ENCODE data around the gene DGCR6L. TPM values are rescaled to one million over a fixed set of nuclear protein-coding genes. Genes with fewer than 3 reads are reported as not detected.
"Not testable (repeated sequence)": the region's sequence is repeated elsewhere in the genome, so short reads cannot be mapped to it uniquely, and the experiment has no call there.

The DGCR6L gene
- total RNA-seq: 41.6 and 47.6 TPM in 2 replicates

DNA sequence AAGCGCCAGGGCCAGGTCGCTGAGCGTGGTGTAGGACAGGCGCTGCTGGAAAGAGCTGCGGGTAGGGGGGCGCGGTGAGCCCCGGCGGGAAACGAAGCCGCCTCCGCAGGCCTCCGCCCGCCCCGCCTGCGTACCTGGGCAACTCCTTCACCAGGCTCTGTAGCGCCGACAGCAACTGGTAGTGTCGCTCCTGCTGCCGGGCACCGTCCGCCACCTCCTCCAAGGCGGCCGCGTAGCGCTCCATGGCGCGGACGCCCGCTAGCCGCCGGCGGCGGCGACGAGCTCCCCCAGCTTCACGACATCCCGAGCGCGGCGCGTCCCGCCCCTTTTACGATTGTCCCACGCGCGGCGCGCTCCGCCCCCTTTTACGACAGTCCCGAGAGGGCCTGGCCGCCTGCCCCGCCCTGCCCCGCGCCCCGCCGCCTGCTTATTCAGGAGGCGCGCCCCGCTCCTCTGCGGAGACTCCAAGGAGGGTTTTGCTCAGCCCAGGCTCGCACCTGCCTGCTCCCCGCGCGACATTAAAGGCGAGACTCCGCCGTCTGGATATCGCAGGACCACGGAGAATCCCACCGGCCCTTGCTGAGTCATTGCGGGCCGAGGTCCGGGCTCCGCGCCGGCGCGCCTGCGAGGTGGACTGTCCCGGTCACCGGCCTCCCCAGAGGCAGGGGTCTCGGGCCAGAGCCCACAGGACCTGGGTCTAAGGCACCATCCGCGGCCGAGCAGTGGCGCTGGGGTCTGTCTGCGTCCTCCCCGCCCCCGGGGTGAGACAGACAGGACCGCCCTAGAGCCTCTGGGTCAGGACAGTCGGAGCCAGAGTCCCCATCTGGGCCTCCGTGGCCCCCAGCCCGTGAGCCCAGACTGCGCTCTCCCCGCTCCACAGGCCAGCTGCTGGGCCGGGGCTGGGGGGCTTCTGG lies at the start of gene DGCR6L:
Gene DGCR6L, minus strand, starts transcription at position 316 of the 914 bp plus-strand sequence. Its CDS starts 72 bp downstream, at position 244.
- DNase-seq (ENCODE audit: low read depth in 2 of 2): peak; percentile 95 to 97

DNA sequence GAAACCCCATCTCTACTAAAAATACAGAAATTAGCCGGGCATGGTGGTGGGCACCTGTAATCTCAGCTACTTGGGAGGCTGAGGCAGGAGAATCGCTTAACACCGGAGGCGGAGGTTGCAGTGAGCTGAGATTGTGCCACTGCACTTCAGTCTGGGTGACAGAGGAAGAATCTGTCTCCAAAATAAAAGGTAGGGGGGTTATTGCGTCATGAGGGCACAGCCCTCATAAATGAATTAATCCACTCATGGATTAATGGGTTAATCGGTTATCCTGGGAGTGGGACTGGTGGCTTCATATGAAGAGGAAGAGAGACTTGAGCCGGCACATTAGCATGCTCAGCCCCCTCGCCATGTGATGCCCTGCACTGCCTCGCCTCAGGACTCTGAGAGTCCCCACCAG lies 49.0 kb upstream of the DGCR6L start:
- not testable (repeated sequence) for DNase-seq (ENCODE audit: low read depth in 2 of 2)

DNA sequence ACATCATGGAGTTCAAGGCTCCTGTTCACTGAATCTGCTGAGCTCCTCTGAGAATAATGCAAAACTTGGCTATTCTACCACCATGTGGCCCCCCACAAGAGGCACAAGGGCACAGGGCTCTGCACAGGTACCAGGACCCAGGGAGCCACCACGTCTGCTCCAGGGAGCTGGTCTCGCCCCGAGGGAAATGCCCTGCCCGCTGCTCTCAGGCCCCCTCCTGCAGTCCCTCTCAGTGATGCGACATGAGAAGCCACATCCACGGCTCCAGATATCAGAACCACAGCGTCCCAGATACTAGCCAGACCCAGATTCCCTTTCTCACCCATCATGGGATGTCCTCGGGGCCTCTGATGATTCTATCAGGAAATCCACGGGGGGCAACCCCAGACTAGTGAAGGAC lies 47.0 kb upstream of the DGCR6L start:
- not testable (repeated sequence) for DNase-seq (ENCODE audit: low read depth in 2 of 2)

DNA sequence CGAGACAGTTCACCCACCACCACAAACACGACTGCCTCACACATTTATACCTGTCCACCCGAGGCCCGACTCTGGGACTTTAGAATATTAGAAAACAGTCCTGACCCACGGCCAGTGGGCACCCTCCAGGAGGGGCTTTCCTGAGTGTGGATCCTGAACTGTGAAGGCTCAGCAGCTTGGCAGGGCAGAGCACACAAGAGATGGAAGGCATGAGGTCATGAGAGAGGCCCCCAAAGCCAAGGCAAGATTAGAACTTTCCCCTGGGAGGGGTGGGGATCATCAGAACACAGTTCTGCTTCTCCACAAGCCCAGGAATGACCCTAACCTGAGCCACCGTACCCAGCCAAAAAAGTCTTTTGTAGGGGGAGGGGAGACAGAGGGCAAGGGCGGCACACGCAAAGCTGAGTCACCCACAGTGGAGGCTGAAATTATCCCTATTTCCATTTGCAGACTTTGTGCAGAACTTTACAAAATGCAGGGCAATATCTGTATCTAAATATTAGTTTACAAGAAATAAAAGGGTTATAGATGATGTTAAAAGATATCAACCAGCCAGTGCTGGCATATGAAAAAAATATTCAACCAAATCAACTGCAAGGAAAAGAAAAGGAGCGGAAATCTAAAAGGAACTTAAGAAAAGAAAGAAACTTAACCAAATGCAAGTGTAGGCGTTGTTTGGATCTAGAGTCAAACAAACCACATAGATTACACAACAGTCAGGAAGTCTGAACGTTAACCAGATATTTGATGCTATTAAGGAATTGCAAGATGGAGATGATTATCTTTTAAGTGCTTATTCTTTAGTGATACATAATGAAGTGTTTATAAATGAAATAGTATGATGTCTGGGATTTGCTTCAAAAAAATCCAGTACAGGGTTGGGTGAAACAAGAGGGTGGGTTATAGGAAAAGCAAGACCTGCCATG lies 44.7 kb upstream of the DGCR6L start:
- not testable (repeated sequence) for DNase-seq (ENCODE audit: low read depth in 2 of 2)

DNA sequence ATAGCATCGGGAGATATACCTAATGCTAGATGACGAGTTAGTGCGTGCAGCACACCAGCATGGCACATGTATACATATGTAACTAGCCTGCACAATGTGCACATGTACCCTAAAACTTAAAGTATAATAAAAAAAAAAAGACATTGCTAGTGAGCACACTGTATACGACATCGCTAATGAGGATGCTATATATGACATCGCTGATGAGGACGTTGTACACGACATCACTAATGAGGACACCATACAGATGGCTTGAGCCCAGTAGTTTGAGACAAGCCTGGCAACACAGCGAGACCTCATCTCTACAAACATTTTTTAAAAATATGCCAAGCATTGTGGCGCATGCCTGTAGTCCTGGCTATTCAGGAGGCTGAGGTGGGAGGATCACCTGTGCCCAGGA lies 42.5 kb upstream of the DGCR6L start:
- not testable (repeated sequence) for DNase-seq (ENCODE audit: low read depth in 2 of 2)

DNA sequence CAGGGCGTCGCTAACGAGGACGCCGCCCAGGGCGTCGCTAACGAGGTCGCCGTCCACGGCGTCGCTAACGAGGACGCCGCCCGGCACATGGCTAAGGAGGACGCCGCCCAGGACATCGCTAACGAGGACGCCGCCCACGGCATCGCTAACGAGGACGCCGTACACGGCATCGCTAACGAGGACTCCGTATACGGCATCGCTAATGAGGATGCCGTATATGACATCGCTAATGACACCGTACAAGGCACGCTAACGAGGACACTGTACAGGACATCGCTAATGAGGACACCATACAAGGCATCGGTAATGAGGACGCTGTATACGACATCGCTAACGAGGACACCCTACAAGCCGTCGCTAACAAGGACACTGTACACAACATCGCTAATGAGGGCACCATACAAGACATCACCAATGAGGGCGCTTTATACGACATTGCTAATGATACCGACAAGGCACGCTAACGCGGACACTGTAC lies 41.9 kb upstream of the DGCR6L start:
- DNase-seq (ENCODE audit: low read depth in 2 of 2): not testable (repeated sequence)

DNA sequence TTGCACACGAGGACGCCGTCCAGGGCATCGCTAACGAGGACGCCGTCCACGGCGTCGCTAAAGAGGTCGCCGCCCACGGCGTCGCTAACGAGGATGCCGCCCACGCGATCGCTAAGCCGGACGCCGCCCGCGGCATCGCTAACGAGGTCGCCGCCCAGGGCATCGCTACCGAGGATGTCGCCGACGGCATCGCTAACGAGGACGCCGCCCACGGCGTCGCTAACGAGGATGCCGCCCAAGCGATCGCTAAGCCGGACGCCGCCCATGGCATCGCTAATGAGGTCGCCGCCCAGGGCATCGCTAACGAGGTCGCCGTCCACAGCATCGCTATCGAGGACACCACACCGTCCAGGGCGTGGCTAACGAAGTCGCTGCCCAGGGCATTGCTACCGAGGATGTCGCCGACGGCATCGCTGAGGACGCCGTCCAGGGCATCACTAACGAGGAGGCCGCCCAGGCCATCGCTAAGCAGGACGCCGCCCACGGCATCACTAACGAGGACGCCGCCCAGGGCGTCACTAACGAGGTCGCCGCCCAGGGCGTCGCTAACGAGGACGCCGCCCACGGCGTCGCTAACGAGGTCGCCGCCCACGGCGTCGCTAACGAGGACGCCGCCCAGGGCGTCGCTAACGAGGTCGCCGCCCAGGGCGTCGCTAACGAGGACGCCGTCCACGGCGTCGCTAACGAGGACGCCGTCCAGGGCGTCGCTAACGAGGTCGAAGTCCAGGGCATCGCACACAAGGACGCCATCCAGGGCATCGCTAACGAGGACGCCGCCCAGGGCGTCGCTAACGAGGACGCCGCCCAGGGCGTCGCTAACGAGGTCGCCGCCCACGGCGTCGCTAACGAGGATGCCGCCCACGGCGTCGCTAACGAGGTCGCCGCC lies 41.2 kb upstream of the DGCR6L start:
- DNase-seq (ENCODE audit: low read depth in 2 of 2): not testable (repeated sequence)

DNA sequence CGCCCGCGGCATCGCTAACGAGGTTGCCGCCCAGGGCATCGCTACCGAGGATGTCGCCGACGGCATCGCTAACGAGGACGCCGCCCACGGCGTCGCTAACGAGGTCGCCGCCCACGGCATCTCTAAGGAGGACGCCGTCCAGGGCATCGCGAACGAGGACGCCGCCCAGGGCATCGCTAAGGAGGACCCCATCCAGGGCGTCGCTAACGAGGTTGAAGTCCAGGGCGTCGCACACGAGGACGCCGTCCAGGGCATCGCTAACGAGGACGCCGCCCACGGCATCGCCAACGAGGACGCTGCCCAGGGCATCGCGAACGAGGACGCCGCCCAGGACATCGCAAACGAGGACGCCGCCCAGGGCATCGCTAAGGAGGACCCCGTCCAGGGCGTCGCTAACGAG lies 40.4 kb upstream of the DGCR6L start:
- DNase-seq (ENCODE audit: low read depth in 2 of 2): not testable (repeated sequence)

DNA sequence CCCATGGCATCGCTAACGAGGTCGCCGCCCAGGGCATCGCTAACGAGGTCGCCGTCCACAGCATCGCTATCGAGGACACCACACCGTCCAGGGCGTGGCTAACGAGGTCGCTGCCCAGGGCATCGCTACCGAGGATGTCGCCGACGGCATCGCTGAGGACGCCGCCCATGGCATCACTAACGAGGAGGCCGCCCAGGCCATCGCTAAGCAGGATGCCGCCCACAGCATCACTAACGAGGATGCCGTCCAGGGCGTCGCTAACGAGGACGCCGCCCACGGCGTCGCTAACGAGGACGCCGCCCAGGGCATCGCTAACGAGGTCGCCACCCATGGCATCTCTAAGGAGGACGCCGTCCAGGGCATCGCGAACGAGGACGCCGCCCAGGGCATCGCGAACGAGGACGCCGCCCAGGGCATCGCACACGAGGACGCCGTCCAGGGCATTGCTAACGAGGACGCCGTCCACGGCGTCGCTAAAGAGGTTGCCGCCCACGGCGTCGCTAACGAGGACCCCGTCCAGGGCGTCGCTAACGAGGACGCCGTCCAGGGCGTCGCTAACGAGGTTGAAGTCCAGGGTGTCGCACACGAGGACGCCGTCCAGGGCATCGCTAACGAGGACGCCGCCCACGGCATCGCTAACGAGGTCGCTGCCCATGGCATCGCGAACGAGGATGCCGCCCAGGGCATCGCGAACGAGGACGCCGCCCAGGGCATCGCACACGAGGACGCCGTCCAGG lies 38.8 kb upstream of the DGCR6L start:
- not testable (repeated sequence) for DNase-seq (ENCODE audit: low read depth in 2 of 2)

DNA sequence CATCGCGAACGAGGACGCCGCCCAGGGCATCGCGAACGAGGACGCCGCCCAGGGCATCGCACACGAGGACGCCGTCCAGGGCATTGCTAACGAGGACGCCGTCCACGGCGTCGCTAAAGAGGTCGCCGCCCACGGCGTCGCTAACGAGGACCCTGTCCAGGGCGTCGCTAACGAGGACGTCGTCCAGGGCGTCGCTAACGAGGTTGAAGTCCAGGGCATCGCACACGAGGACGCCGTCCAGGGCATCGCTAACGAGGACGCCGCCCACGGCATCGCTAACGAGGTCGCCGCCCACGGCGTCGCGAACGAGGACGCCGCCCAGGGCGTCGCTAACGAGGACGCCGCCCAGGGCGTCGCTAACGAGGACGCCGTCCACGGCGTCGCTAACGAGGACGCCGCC lies 38.1 kb upstream of the DGCR6L start:
- DNase-seq (ENCODE audit: low read depth in 2 of 2): not testable (repeated sequence)

DNA sequence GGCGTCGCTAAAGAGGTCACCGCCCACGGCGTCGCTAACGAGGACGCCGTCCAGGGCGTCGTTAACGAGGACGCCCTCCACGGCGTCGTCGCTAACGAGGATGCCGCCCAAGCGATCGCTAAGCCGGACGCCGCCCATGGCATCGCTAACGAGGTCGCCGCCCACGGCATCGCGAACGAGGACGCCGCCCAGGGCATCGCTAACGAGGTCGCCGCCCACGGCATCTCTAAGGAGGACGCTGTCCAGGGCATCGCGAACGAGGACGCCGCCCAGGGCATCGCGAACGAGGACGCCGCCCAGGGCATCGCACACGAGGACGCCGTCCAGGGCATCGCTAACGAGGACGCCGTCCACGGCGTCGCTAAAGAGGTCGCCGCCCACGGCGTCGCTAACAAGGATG lies 37.0 kb upstream of the DGCR6L start:
- DNase-seq (ENCODE audit: low read depth in 2 of 2): not testable (repeated sequence)

DNA sequence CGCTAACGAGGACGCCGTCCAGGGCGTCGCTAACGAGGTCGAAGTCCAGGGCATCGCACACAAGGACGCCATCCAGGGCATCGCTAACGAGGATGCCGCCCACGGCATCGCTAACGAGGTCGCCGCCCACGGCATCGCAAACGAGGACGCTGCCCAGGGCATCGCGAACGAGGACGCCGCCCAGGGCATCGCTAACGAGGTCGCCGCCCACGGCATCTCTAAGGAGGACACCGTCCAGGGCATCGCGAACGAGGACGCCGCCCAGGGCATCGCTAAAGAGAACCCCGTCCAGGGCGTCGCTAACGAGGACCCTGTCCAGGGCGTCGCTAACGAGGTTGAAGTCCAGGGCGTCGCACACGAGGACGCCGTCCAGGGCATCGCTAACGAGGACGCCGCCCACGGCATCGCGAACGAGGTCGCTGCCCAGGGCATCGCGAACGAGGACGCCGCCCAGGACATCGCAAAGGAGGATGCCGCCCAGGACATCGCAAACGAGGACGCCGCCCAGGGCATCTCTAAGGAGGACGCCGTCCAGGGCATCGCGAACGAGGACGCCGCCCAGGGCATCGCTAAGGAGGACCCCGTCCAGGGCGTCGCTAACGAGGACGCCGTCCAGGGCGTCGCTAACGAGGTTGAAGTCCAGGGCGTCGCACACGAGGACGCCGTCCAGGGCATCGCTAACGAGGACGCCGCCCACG lies 36.2 kb upstream of the DGCR6L start:
- DNase-seq (ENCODE audit: low read depth in 2 of 2): not testable (repeated sequence)

DNA sequence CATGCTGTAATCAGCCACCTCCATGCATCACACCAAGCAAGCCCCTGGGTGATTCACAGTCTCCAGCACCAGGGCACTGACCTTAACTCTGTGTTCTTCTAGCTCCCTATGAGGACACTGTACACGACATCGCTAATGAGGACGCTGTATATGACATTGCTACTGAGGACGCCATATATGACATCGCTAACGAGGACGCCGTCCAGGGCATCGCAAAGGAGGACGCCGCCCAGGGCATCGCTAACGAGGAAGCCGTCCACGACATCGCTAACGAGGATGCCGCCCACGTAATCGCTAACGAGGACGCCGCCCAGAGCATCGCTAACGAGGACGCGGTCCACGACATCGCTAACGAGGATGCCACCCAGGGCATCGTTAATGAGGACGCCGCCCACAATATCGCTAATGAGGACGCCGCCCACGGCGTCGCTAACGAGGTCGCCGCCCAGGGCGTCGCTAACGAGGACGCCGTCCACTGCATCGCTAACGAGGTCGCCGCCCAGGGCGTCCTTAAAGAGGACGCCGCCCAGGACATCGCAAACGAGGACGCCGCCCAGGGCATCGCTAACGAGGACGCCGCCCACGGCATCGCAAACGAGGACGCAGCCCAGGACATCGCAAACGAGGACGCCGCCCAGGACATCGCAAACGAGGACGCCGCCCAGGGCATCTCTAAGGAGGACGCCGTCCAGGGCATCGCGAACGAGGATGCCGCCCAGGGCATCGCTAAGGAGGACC lies 34.5 kb upstream of the DGCR6L start:
- DNase-seq (ENCODE audit: low read depth in 2 of 2): no peak

DNA sequence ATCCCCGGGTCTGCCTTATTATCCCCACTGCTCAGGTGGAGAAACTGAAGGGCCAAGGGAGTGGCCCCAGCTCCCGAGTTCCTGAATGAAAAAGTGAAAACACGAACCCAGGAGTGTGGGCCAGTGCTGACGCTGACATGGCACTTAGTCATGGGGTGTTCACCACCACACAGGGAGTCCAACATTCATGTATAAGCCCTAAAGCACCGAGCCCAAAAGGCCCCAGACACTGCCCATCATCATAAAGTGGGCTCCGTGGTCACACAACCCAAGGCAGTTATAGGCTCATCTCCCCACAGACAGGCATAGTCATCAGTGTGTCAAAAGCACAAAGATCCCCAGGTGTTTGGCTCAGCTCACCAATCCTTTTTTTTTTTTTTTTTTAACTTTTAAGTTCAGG lies 32.7 kb upstream of the DGCR6L start:
- not testable (repeated sequence) for DNase-seq (ENCODE audit: low read depth in 2 of 2)

DNA sequence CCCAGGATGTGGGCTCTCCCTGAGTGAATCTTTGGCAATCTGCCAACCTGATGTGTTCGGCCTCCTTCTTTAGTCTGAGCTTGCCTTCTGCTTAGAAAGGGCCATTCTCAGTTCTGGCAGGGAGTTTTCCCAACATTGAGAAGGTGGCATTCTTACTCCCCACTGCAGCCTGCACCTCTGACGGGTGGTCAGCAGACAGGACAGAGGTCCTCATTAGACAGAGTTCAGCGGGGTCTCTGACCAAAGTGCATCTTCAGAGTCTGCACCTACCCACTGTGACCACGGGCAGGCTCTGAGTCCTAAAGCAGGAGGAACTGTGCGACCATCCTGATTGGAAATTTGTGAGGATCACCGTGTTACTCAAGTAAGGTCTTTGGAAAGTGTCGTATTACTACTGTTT lies 26.7 kb upstream of the DGCR6L start:
- not testable (repeated sequence) for DNase-seq (ENCODE audit: low read depth in 2 of 2)

DNA sequence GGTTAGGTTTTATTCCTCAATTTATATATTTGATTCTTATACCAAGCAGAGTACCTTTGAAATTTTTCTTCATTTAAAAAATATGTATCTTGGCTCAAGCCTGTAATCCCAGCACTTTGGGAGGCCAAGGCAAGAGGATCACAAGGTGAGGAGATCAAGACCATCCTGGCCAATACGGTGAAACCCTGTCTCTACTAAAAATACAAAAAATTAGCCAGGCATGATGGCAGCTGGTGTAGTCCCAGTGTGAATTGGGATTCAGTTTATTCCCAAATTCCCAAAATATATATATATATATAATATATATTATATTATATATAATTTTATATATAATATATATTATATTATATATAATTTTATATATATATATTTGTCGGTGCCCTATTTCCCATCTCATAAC lies 18.4 kb upstream of the DGCR6L start:
- DNase-seq (ENCODE audit: low read depth in 2 of 2): not testable (repeated sequence)

DNA sequence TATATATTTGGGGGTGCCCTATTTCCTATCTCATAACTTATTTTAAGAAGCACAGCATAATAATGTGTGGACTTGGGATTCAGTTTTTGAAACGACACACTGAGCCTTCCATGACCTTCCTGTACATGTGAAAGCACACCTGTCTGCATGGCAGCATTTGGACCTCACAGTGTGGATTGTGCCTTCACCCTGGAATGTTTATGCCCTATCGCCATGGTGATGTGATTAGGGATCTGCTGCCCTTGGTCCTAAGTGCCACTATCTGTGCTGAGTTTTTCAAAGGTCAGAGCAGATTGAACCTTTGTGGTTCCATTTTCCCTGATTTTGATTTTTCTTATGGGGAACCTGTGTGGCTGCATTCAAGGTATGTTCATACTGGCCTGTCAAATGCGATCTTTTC lies 17.9 kb upstream of the DGCR6L start:
- DNase-seq (ENCODE audit: low read depth in 2 of 2): not testable (repeated sequence)

DNA sequence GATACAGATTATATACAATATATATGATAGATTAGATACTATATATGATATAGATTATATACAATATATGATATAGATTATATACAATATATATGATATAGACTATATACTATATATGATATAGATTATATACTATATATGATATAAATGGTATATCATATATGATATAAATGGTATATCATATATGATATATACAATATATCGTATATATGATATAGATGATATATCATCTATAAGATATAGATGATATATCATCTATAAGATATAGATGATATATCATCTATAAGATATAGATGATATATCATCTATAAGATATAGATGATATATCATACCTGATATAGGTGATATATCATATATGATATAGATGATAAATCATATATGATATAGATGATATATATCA lies 16.7 kb upstream of the DGCR6L start:
- not testable (repeated sequence) for DNase-seq (ENCODE audit: low read depth in 2 of 2)

DNA sequence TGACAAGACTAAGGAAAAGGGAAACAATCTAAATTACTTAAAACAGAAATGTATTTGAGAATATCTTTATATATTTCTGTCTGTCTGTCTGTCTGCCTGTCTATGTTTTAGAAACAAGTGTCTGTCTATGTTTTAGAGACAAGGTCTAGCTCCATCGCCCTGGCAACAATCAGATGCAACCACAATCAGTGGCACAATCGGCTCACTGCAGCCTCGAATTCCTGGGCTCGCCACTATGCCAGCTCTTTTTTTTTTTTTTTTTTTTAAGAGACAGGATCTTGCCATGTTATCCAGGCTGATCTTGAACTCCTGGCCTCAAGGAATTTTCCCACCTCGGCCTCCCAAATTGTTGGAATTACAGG lies 8.7 kb upstream of the DGCR6L start:
- DNase-seq (ENCODE audit: low read depth in 2 of 2): not testable (repeated sequence)

Data from lung microvascular endothelial cell (primary cell).